Endodermal cell (in vitro differentiated cells): ENCODE data around the gene RBM20. TPM values are rescaled to one million over a fixed set of nuclear protein-coding genes. Genes with fewer than 3 reads are reported as not detected.

Experiments used
- DNase-seq: peaks from one replicate; pipeline ENCODE4 v3.0.0-alpha.2; 2017
- H3K27ac ChIP-seq: 2 replicates; pipeline ENCODE4 v1.5.1; 2013; ENCODE audit warnings: mild to moderate bottlenecking, low read depth, low read length, moderate library complexity
- H3K27me3 ChIP-seq: 2 replicates; pipeline ENCODE4 v1.6.1; 2013; ENCODE audit warnings: mild to moderate bottlenecking, low read length, moderate library complexity; ENCODE audit not compliant: insufficient read depth, control insufficient read depth, poor library complexity, severe bottlenecking
- H3K36me3 ChIP-seq: 2 replicates; pipeline ENCODE4 v1.7.0; 2013; ENCODE audit warnings: mild to moderate bottlenecking, low read length, moderate library complexity; ENCODE audit not compliant: control insufficient read depth, insufficient read depth
- H3K4me1 ChIP-seq: one replicate; pipeline ENCODE4 v1.7.0; 2013; ENCODE audit warnings: low read length; ENCODE audit not compliant: control insufficient read depth, insufficient read depth
- H3K4me3 ChIP-seq: 2 replicates; pipeline ENCODE4 v1.5.1; 2013; ENCODE audit warnings: mild to moderate bottlenecking, low read length, moderate library complexity
- H3K9ac ChIP-seq: 2 replicates; pipeline ENCODE4 v1.6.1; 2013; ENCODE audit warnings: mild to moderate bottlenecking, low read length, moderate library complexity; ENCODE audit not compliant: poor library complexity, severe bottlenecking; ENCODE audit errors: extremely low read depth
- H3K9me3 ChIP-seq: 2 replicates; pipeline ENCODE4 v1.6.1; 2013; ENCODE audit warnings: mild to moderate bottlenecking, low read length, moderate library complexity; ENCODE audit not compliant: control insufficient read depth
- H3K27ac Mint-ChIP-seq: 2 replicates; pipeline ENCODE4 v1.8.0; 2020; ENCODE audit warnings: mixed read lengths
- H3K27me3 Mint-ChIP-seq: 2 replicates; pipeline ENCODE4 v1.8.0; 2021; ENCODE audit warnings: mild to moderate bottlenecking, mixed read lengths; ENCODE audit not compliant: insufficient read depth
- H3K36me3 Mint-ChIP-seq: 2 replicates; pipeline ENCODE4 v1.8.0; 2020; ENCODE audit warnings: low read depth, mixed read lengths
- H3K4me1 Mint-ChIP-seq: 2 replicates; pipeline ENCODE4 v1.8.0; 2020; ENCODE audit warnings: mixed read lengths
- H3K4me3 Mint-ChIP-seq: 2 replicates; pipeline ENCODE4 v1.8.0; 2020; ENCODE audit warnings: mild to moderate bottlenecking, moderate library complexity, mixed read lengths
- H3K9me3 Mint-ChIP-seq: 2 replicates; pipeline ENCODE4 v1.8.0; 2020; ENCODE audit warnings: mild to moderate bottlenecking, mixed read lengths
- CTCF ChIP-seq: fragments of 200-600 bp; sonication (generic); conservative IDR thresholded peaks from 2 replicates; pipeline ENCODE4 v1.5.0; 2021; ENCODE audit warnings: antibody characterized with exemption, mild to moderate bottlenecking
- WGBS, 2 experiments: methylation state at CpG; one replicate each; pipeline versions ENCODE4 v1.1.5 to v1.1.7; 2013; ENCODE audit warnings: missing lambda C conversion rate in 2 of 2, mixed read lengths in 1 of 2; ENCODE audit not compliant: insufficient coverage in 1 of 2, insufficient read length in 1 of 2; 5-methylcytosine and 5-hydroxymethylcytosine counted together
- total RNA-seq, 2 donors: library from RNA; stranded (reverse); fragmentation: NEBNext Ultra II Directional in 1 of 2; extraction: Animal tissue kit (Norgen Biotek cat#: 25700) in 1 of 2; gene quantifications; 2 replicates in 1 of 2; 3 replicates in 1 of 2; pipeline ENCODE4 v1.2.1, GENCODE V29; 2021

Gene RBM20
- total RNA-seq, 2 donors from 2014 or later, result 6.2 to 7.0 TPM

GRCh38 chr10:110691139-110691538 is 47.0 kb downstream of the RBM20 start:
- TF ChIP-seq CTCF, result no peak
- Histone ChIP-seq H3K4me3 (no peak overlapping the region), H3K9ac (no peak overlapping the region), H3K4me1 (no peaks in the 10 kb centered on the region), H3K9me3 (peaks cover 34% of the 10 kb centered on the region), H3K36me3 (no peaks in the 10 kb centered on the region), H3K27me3 (no peaks in the 10 kb centered on the region), H3K27ac (no peak overlapping the region)
- Mint-ChIP-seq H3K4me3 (no peak overlapping the region), H3K27me3 (no peaks in the 10 kb centered on the region), H3K9me3 (peaks cover 32% of the 10 kb centered on the region), H3K27ac (no peak overlapping the region), H3K4me1 (no peaks in the 10 kb centered on the region), H3K36me3 (peaks cover 12% of the 10 kb centered on the region)
- WGBS, 2 experiments, result 92 to 100% methylated on average over 1 to 2 of the region's 2 CpGs
- no peak for DNase-seq

GRCh38 chr10:110694263-110694662 is 50.1 kb downstream of the RBM20 start:
- 90 to 100% methylated on average over 1 of the region's 1 CpG for WGBS, 2 experiments
- DNase-seq, result no peak
- Mint-ChIP-seq H3K27me3 (no peaks in the 10 kb centered on the region), H3K4me3 (no peak overlapping the region), H3K9me3 (peaks cover 32% of the 10 kb centered on the region), H3K36me3 (peaks cover 12% of the 10 kb centered on the region), H3K4me1 (peaks cover 3% of the 10 kb centered on the region), H3K27ac (no peak overlapping the region)
- no peak overlapping the region for H3K4me3 ChIP-seq
- no peak for TF ChIP-seq CTCF
- peaks cover 30% of the 10 kb centered on the region for H3K9me3 ChIP-seq
- no peaks in the 10 kb centered on the region for H3K4me1 ChIP-seq
- no peak overlapping the region for H3K27ac ChIP-seq
- no peak overlapping the region for H3K9ac ChIP-seq
- H3K27me3 ChIP-seq, result no peaks in the 10 kb centered on the region
- no peaks in the 10 kb centered on the region for H3K36me3 ChIP-seq

GRCh38 chr10:110694820-110695538 is 50.8 kb downstream of the RBM20 start:
- no peaks in the 10 kb centered on the region for H3K27me3 ChIP-seq
- H3K27ac ChIP-seq, result no peak overlapping the region
- H3K4me1 ChIP-seq, result peaks cover under 1% of the 10 kb centered on the region
- Mint-ChIP-seq H3K27ac (no peak overlapping the region), H3K36me3 (peaks cover 12% of the 10 kb centered on the region), H3K4me3 (no peak overlapping the region), H3K9me3 (peaks cover 29% of the 10 kb centered on the region), H3K4me1 (peaks cover 7% of the 10 kb centered on the region), H3K27me3 (no peaks in the 10 kb centered on the region)
- peak; percentile 35 for DNase-seq
- TF ChIP-seq CTCF, result no peak
- H3K4me3 ChIP-seq, result no peak overlapping the region
- peaks cover 28% of the 10 kb centered on the region for H3K9me3 ChIP-seq
- no peak overlapping the region for H3K9ac ChIP-seq
- WGBS, 2 experiments, result 93 to 94% methylated on average over 5 of the region's 5 CpGs
- no peaks in the 10 kb centered on the region for H3K36me3 ChIP-seq
